ENCODE results near the gene ASXL3. TPM values are rescaled to one million over a fixed set of nuclear protein-coding genes. Genes with fewer than 3 reads are reported as not detected.

ASXL3 gene
- total and polyA plus RNA-seq, 2 donors from 2014 or later = 0.71 to 10.4 TPM

GRCh38 chr18:33669589-33669988 is 91.6 kb downstream of the ASXL3 start:
- Histone ChIP-seq H3K27ac (ENCODE audit: low read depth in 2 of 2, low read length in 2 of 2) (no peak overlapping the region), H3K36me3 (ENCODE audit: control insufficient read depth in 2 of 3, insufficient read depth in 3 of 3, low read length in 3 of 3) (no peaks in the 10 kb centered on the region), H3K9me3 (ENCODE audit: control insufficient read depth in 2 of 3, insufficient read depth in 1 of 3, low read length in 3 of 3) (no peaks in the 10 kb centered on the region), H3K27me3 (ENCODE audit: control insufficient read depth, insufficient read depth, low read length) (no peaks in the 10 kb centered on the region), H3K9ac (ENCODE audit: low read length in 3 of 3) (no peak overlapping the region), H3K4me1 (ENCODE audit: control insufficient read depth in 2 of 3, insufficient read depth in 2 of 3, low read depth in 1 of 3, low read length in 3 of 3) (no peaks in the 10 kb centered on the region), H3K4me3 (ENCODE audit: low read length in 3 of 3) (no peak overlapping the region)
- intact Hi-C loops (cut with DNase I) = no loop called here
- DNase-seq (no peak), FAIRE-seq (no peak)
- no peak for TF ChIP-seq CTCF (IDR thresholded peaks at IDR 0.05; ENCODE audit: borderline replicate concordance, extremely low read depth, insufficient read depth)

- no peak overlapping the region for H3K27ac ChIP-seq (ENCODE audit: low read depth in 2 of 2, low read length in 2 of 2)
- DNase-seq = no peak
- no peaks in the 10 kb centered on the region for H3K4me1 ChIP-seq (ENCODE audit: control insufficient read depth in 2 of 3, insufficient read depth in 2 of 3, low read depth in 1 of 3, low read length in 3 of 3)
- no peak for TF ChIP-seq CTCF (IDR thresholded peaks at IDR 0.05; ENCODE audit: borderline replicate concordance, extremely low read depth, insufficient read depth)
- H3K4me3 ChIP-seq (ENCODE audit: low read length in 3 of 3) = no peak overlapping the region
- no peaks in the 10 kb centered on the region for H3K27me3 ChIP-seq (ENCODE audit: control insufficient read depth, insufficient read depth, low read length)
- no peak for FAIRE-seq
- no peaks in the 10 kb centered on the region for H3K36me3 ChIP-seq (ENCODE audit: control insufficient read depth in 2 of 3, insufficient read depth in 3 of 3, low read length in 3 of 3)
- no peak overlapping the region for H3K9ac ChIP-seq (ENCODE audit: low read length in 3 of 3)
- intact Hi-C loops (cut with DNase I) = no loop called here
- H3K9me3 ChIP-seq (ENCODE audit: control insufficient read depth in 2 of 3, insufficient read depth in 1 of 3, low read length in 3 of 3) = no peaks in the 10 kb centered on the region
Observed at GRCh38 chr18:33670029-33670428, 92.0 kb downstream of the ASXL3 start.

GRCh38 chr18:33673689-33674088 is 95.7 kb downstream of the ASXL3 start:
- no peak for TF ChIP-seq CTCF (IDR thresholded peaks at IDR 0.05; ENCODE audit: borderline replicate concordance, extremely low read depth, insufficient read depth)
- H3K27me3 ChIP-seq (ENCODE audit: control insufficient read depth, insufficient read depth, low read length) = no peaks in the 10 kb centered on the region
- no peaks in the 10 kb centered on the region for H3K9me3 ChIP-seq (ENCODE audit: control insufficient read depth in 2 of 3, insufficient read depth in 1 of 3, low read length in 3 of 3)
- no peaks in the 10 kb centered on the region for H3K36me3 ChIP-seq (ENCODE audit: control insufficient read depth in 2 of 3, insufficient read depth in 3 of 3, low read length in 3 of 3)
- DNase-seq = no peak
- intact Hi-C loops (cut with DNase I) = no loop called here
- no peaks in the 10 kb centered on the region for H3K4me1 ChIP-seq (ENCODE audit: control insufficient read depth in 2 of 3, insufficient read depth in 2 of 3, low read depth in 1 of 3, low read length in 3 of 3)
- no peak overlapping the region for H3K4me3 ChIP-seq (ENCODE audit: low read length in 3 of 3)
- no peak overlapping the region for H3K9ac ChIP-seq (ENCODE audit: low read length in 3 of 3)
- no peak for FAIRE-seq
- no peak overlapping the region for H3K27ac ChIP-seq (ENCODE audit: low read depth in 2 of 2, low read length in 2 of 2)

- Histone ChIP-seq H3K4me3 (ENCODE audit: low read length in 3 of 3) (no peak overlapping the region), H3K9ac (ENCODE audit: low read length in 3 of 3) (no peak overlapping the region), H3K27me3 (ENCODE audit: control insufficient read depth, insufficient read depth, low read length) (no peaks in the 10 kb centered on the region), H3K9me3 (ENCODE audit: control insufficient read depth in 2 of 3, insufficient read depth in 1 of 3, low read length in 3 of 3) (no peaks in the 10 kb centered on the region), H3K36me3 (ENCODE audit: control insufficient read depth in 2 of 3, insufficient read depth in 3 of 3, low read length in 3 of 3) (no peaks in the 10 kb centered on the region), H3K4me1 (ENCODE audit: control insufficient read depth in 2 of 3, insufficient read depth in 2 of 3, low read depth in 1 of 3, low read length in 3 of 3) (no peaks in the 10 kb centered on the region), H3K27ac (ENCODE audit: low read depth in 2 of 2, low read length in 2 of 2) (no peak overlapping the region)
- FAIRE-seq (no peak), DNase-seq (no peak)
- no peak for TF ChIP-seq CTCF (IDR thresholded peaks at IDR 0.05; ENCODE audit: borderline replicate concordance, extremely low read depth, insufficient read depth)
- intact Hi-C loops (cut with DNase I) = no loop called here
Observed at GRCh38 chr18:33676593-33676992, 98.6 kb downstream of the ASXL3 start.

Data from kidney (tissue), 14 donors.